Stimulated activated CD4-positive, alpha-beta T cell treated with anti-CD3 and anti-CD28 coated beads, Interleukin-15, amount 100 ng/mL, for 48 hours (primary cell): ENCODE measurements around the gene MCRIP2.

Experiments
- DNase-seq, 2 donors: peaks; one replicate each; pipeline ENCODE4 v3.0.0-alpha.2; 2020; ENCODE audit warnings: low read depth in 2 of 2

Gene MCRIP2

DNA sequence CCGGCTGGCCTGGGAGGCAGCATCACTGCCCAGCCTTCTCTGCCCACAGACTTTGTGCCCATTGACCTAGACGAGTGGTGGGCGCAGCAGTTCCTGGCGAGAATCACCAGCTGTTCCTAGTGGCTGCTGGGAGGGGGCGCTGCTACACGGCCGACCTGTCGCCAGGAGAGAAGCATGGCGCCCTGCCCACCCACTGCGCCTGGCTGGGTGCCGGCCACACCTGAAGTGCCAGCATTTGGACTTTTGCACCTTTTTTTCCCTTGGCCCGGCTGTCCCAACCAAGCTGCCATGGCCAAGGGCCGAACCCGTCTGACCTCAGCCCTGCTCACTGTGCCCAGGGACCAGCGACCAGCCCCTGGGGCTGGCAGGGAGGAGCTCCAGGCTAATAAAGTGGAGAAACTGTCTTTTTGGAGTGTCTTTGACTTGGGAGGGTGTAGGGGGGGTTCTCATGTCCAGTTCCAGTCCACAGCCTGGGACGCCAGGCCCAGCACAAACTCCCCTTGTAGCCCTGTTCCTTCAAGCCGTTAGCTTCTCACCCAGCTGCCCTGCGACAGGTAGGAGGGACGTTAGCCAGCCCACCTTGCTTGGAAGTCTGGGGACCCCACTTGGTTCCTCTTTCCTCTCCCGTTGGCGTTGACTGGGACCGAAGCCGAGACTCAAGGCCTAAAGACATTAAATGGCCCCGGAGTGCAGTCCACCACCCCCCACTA, 6.6 kb downstream of the MCRIP2 start:
- DNase-seq: peak in 1 of 2 donors; percentile 47

DNA sequence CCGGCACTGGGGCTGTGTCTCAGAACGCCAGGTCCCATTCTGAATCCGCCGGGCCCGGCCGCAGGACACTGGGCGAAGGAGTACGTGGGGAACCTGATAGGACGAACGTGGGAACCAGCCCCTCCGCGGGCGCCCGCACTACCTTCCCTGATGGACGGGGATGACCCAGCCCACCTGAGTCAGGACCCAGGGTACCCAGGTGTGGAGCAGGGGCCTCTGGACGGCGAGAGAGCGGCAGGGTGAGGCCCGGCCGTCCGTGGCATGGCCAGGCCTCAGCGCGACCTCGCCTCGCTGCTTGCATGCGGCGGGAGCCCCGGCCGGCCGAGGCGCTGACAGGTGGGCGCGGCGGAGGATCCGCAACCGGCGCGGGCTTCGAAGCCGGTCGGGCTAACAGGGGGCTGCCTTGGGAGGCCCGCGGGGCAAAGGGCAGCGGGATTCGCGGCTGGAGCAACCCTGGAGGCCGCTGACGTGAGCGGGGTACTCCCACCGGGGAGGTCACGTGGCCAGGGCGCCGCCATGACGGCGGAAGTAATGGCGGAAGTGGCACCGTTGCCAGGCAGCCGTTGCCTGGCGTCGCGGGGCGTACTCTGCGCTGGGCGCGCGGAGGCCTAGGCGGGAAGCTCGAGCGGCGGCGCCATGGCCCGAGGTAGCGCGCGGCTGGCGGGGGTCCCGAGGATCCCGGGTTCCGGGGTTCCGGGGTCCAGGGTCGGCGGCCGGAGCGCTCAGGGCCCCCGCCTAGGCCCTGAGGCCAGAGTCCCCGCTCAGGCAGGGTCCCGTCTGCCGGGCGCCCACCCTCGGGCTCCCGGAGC, 7.4 kb downstream of the MCRIP2 start, which contains the start of gene WDR90:
WDR90 (plus strand) TSS at position 585 of the 809 bp plus-strand sequence; CDS start at position 637, 52 bp downstream.
- DNase-seq: peak; percentile 84 to 91

DNA sequence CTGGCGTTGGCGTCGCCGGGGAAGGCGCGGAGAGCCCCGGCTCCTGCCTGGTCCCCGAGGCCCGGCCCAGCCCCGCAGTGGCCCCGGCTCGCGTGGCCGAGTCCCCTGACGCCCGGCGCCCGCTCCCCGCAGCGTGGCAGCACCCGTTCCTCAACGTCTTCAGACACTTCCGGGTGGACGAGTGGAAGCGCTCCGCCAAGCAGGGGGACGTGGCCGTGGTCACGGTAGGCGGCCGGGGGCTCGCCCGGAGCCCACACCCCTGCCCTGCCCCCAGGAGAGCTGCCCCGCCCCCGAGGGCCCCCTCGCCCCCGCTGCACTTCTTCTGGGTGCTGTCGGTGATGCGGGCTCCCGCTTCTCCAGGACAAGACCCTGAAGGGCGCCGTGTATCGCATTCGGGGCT, 8.0 kb downstream of the MCRIP2 start:
- DNase-seq: no peak

DNA sequence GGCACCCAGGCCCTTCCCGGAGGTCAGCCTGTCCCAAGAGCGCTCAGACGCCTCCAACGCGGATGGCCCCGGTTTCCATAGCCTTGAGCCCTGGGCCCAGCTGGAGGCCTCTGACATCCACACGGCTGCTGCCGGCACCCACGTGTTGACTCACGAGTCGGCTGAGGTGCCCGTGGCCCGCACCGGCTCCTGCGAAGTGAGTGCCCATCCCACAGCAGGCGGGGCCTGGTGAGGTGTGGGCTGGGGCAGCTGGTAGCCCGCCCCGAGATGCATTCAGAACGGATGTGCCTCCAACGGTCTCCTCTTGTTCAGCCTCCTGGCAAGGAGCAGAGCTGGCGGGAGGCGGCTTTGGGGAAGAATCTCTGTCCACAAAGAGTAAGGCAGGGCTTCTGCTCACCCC, 10.2 kb downstream of the MCRIP2 start:
- no peak for DNase-seq

DNA sequence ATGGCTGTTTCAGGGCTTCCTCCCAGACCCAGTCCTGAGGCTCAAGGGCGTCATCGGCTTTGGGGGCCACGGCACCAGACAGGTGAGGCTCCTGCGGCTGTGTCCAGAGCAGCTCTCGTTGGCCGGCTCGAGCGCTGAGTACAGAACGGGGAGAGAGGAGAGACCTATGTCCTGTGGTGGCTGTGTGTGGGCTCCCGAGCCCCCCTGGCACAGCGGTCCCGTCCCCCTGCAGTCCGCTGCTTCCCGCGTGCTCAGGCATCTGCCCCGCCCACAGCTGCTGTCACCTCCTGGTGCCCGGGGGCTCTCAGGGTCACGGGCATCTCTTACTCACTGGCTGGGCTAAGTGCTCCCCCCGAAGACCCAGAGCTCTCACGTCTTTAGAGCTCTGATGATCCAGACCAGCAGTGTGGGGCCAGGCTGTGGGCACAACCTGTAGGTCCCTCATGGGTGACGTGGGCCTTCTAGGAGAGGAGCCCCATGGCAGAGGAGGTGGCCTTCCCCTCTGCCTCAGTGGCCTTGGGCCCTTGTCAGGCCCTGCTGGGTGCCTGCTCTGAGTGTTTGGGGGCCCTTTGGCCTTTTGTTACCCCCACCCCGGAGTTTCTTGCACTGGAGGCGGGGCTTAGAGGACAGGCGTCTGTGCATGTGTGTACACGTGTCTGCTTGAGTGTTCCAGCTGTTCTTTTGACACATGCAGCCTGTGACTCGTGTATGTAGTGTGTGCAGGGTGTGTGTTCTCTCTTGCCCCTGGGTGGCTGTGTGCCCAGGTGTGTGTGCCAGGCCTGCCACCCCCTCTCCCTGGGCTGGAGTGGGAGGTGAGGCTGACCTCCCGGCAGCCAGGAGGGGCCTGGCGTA, 11.1 kb downstream of the MCRIP2 start:
- DNase-seq: no peak

DNA sequence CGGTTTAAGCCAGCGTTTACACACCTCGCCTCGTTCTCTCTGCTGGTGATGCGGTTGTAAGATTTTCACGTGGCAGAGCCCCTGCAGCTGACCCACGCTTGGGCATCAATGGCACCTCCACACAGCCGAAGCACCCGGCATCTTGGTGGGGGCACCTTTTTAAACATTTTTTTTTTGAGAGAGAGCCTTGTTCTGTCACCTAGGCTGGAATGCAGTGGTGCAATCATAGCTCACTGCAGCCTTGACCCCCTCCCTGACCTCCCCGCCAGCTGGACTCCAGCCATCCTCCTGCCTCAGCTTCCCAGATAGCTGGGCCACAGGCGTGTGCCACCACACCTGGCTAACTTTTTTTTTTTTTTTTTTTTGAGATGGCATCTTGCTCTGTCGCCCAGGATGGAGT, 12.4 kb downstream of the MCRIP2 start:
- no peak for DNase-seq

DNA sequence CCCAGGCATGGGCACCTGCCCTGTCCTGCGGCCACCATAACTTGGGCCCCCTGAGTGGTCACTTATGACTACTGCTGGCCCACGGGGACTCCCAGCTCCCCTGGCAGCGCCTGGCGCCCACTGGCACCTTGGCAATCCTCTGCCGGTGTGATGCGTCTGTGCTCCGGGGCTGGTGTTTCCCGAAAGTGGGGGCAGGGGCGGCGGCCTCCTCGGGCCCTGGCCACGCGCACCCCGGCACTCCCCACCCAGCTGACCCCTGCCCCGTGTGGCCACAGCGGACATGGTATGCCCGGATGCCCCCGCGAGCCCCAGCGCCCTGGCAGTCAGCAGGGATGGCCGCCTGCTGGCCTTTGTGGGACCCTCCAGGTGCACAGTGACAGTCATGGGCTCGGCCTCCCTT, 15.9 kb downstream of the MCRIP2 start:
- no peak for DNase-seq

DNA sequence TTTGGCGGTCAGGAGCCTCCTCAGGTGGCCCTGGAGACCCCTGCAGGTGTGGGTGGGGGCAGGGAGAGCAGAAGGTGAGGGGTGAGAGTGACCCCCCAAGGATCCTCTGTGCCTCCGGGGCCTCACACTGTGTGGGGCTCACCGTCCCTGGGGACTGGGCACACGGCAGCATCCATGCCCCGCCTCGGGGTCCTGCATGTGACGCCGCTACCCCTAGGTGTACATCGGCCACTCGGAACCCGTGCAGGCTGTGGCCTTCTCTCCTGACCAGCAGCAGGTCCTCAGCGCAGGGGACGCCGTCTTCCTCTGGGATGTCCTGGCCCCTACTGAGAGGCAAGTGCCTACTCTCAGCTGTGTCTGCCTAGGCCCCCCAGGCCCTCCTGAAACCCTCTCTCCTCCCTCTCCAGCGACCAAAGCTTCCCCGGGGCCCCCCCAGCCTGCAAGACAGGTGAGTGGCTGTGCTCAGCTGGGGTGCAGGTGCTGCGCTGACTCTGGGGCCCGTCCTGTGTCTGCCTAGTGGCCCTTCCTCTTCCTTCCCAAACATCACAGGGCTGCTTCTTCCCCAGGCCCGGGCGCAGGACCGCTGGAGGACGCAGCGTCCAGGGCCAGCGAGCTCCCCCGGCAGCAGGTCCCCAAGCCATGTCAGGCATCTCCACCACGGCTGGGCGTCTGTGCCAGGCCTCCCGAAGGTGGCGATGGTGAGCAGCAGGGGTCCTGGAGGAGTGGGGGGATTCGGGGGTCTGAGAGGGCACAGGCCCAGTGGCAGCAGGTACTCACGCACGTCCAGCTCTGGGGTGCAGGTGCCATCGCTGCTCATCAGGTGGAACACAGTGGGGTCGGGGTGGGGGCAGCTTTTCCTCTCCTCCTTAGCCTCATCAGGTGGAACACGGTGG, 17.3 kb downstream of the MCRIP2 start:
- no peak for DNase-seq

DNA sequence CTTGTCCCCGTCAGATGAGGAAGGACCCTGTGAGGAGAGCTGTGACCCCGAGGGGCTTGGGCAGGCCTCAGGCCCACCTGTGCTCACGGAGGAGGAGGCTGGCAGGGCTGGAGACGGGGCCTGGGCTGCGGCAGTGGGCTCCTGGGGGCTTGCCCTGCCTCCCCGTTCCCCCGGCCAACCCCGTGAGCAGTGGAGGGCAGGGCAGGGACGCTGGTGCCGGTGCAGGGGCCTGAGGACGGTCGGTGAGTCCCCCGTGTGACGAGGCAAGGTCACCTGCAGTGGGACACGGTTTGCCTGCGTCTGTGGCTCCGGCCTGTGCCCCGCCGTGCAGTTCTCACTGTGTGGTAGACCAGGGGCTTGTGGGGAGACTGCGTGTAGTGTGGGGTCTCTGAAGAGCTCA, 18.0 kb downstream of the MCRIP2 start:
- DNase-seq: no peak

DNA sequence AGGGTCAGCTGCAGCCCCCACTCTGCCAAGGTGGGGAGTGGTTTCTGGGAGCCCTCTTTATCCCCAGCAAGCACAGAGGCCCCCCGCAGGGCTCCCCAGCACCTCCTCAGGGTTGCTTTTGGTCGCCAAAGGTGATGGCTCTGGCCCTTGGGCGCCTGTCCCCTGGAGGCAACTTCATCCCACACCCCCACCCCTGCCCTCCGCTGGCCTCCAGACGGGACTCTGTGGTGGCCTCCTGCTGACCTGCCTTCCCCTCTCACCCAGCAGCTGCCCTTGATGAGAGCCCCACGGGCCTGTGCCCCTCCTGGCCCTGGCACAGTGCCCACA, 18.5 kb downstream of the MCRIP2 start:
- no peak for DNase-seq

DNA sequence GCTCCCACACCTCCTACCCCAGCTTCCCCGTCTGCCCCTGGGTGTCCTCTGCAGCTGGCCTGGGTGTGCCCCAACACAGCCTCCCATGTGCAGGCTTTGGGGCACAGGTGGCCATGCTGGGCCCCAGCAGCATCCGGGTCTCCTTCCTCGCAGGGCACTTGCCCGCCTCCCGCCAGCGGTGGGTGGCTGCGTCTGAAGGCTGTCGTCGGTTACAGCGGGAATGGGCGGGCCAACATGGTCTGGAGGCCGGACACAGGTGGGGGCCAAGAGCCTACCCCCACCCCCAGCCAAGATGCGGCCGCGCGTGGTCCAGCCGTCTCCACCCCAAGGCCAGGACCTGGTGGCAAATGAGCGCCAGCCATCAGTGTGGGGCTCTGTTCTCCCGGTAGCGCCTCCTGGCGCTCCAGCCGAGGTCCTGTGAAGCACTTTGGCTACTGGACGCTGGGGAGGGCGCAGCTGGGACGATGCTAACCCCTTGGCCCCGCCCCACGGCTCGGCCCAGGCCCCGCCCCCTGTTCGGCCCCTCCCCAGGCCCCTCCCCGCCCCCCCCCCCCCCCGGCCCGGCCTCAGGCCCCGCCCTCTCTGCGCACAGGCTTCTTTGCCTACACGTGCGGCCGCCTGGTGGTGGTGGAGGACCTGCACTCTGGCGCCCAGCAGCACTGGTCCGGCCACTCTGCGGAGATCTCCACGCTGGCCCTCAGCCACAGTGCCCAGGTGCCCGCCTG, 19.0 kb downstream of the MCRIP2 start:
- DNase-seq: peak; percentile 57 to 59

DNA sequence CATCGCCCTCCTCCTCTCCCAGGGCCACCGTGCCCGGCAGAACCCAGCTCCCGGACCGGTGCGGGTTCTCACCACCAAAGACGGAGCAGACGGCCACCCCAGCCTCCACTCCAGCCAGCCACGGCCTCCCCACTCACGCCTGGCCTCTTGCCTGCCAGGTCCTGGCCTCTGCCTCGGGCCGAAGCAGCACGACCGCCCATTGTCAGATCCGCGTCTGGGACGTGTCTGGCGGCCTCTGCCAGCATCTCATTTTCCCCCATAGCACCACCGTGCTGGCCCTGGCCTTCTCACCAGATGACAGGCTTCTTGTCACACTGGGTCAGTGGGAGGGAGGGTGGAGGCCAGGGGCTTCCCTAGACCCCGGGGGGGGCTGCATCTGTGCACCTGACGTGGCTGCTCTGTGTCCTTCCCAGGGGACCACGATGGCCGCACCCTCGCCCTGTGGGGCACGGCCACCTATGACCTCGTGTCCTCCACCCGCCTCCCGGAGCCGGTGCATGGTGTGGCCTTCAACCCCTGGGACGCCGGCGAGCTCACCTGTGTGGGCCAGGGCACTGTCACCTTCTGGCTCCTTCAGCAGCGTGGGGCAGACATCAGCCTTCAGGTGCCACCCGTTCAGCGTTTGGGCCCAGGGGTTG, 19.7 kb downstream of the MCRIP2 start:
- no peak for DNase-seq

DNA sequence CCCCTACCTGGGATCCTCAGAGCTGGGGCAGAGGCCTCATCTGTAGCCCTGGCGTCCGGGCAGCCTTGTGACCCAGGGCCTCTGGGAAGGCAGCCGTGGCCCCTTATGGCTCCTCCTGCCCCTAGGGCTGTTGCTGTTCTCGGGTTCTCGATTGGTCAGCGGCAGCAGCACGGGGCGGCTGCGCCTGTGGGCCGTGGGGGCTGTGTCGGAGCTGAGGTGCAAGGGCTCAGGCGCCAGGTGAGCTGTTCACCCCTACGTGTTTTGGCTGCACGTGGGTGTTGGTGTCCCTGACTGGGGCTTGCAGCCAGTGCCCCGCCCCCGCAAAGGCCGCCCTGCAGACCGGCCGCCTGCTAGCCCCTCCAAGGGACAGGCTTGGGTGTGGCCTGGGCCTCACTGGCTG, 20.5 kb downstream of the MCRIP2 start:
- DNase-seq: no peak

DNA sequence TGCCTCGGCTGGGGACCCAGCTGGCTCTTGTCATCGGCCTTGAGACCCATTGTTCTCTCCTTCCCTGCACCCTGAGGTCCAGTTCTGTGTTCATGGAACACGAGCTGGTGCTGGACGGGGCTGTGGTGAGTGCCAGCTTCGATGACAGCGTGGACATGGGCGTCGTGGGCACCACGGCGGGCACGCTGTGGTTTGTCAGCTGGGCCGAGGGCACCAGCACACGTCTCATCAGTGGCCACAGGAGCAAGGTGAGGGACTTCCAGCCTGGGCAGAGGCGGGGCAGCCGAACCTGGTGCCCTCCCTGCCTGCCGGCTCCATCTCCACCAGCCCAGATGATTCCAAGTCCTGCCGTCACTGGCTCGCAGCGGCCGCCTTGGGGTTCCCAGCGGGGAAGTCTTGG, 21.0 kb downstream of the MCRIP2 start:
- no peak for DNase-seq

DNA sequence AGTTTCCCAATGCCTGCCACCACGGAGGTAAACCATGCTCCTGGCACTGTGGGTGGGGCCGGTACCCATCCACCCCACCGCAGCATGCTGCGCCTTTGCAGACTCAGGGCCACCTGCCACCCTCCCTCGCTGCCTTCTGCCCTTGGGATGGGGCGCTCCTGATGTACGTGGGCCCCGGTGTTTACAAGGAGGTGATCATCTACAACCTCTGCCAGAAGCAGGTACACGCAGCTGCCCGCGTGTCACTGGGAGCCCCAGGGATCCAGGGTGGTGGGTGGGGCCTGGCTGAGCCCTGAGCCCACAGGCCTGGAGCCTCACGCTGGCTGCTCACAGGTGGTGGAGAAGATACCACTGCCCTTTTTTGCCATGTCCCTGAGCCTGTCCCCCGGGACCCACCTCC, 24.9 kb downstream of the MCRIP2 start:
- DNase-seq: no peak

DNA sequence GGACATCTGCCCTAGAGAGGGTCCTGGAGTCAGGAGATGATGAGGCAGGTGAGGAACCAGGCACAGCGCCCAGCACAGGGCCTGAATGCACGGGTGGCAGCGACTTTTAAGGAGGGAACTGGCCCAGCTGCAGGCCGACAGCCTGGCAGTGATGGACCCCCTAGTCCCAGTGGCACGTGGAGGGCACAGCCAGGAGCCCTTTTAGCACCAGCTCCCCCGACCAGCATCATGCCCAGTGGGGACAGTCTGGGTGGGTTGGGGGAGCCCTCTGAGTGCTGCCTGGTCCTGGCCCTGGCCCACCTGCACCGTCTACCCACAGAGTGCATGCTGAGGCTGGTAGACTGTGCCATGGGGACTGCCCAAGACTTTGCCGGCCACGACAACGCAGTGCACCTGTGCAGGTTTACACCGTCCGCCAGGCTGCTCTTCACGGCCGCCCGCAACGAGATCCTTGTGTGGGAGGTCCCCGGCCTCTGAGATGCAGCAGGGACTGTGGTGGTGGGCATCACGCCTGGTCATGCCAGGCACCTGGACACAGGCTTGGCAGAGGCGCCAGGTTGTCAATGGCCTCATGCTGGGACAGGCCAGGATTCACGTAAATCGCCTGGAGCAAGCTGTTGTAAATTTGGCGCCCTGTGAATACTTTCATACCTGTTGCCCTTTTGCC, 25.6 kb downstream of the MCRIP2 start:
- no peak for DNase-seq

DNA sequence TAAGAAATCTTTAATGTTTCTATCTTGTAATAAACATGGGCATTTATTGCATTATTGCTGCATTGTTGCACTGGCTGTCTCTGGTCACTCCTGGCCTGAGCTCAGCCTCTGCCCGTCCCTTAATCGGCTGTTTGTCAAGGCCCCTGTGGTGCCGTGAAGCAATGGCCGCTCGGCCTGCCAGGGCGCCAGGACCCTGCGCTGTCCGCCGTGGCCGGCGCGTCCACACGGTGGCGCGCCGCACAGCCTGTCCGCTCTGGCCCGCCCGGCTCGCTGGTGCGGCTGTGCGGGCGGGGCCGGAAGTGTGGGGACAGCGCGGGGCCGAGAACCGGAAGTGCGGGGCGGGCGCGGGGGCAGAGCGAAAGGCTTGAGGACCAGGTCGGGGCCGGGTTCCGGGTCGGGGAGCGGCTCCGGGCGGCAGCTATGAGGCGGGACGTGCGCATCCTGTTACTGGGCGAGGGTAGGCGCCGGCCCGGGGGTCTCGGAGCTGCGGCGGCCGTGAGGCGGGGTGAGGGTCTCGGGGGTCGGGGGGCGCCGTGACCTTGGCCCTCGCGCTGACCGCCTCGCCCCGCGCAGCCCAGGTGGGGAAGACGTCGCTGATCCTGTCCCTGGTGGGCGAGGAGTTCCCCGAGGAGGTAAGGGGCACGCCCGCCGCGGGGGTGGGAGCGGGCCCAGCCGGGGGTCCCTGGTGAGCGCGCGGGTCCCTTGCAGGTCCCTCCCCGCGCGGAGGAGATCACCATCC, 26.3 kb downstream of the MCRIP2 start, which contains the start of gene RHOT2:
RHOT2 (plus strand) TSS at position 353 of the 739 bp plus-strand sequence; CDS start at position 421, 68 bp downstream.
- DNase-seq: peak; percentile 86 to 92

DNA sequence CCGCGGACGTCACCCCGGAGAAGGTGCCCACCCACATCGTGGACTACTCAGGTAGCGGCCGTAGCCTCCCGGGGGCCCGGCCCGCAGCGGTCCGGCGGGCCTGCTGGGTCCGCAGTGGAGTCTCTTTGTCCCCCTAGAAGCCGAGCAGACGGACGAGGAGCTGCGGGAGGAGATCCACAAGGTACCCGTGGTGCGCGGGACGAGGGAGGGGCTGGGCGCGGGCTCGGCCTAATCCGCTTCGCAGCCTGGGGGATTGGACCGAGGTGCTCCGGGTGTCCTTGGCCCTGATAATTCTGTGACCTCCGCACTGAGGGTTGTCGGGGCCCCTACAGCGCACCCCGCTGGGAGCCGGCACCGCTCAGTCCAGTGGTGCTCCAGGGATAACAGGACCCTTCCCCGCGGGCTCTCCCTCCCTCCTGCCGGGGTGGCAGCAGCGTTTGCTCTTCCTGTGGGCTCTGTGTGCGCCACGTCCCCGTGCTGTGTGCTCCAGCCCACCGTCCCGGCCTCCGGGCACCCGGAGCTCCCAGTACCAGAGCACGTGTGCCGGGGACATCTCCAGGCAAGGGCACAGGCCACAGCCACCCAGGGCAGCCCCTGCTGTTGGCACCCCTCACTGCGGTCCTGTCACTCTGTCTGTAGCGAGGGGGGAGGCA, 27.0 kb downstream of the MCRIP2 start:
- DNase-seq: no peak
